Natural killer cell treated with Interleukin-12 subunit alpha and Interleukin-12 subunit beta and Interleukin-15 and Interleukin-18, amount 100 ng/mL, for 72 hours (primary cell): Measurements from ENCODE around the gene HSD17B2. TPM values are rescaled to one million over a fixed set of nuclear protein-coding genes. Genes with fewer than 3 reads are reported as not detected.

Experiments
- ATAC-seq, 2 donors: fragments of 150-1000 bp; cut with Tn5 transposase in 1 of 2; sonication (Bioruptor Pico), chemical (Tn5 transposase) in 1 of 2; 2 replicates each; pipeline ENCODE4 v1.10.0; 2021
- DNase-seq: peaks from one replicate; pipeline ENCODE4 v3.0.0; 2022; ENCODE audit warnings: low spot score
- H3K27ac Mint-ChIP-seq, 2 donors: 1 replicate in 1 of 2; 2 replicates in 1 of 2; pipeline ENCODE4 v1.8.0; 2022; ENCODE audit warnings: mixed read lengths in 2 of 2, mild to moderate bottlenecking in 1 of 2, moderate library complexity in 1 of 2
- H3K27me3 Mint-ChIP-seq, 2 donors: 1 replicate in 1 of 2; 2 replicates in 1 of 2; pipeline ENCODE4 v1.8.0; 2022; ENCODE audit warnings: mixed read lengths in 2 of 2
- H3K36me3 Mint-ChIP-seq: one replicate; pipeline ENCODE4 v1.8.0; 2022; ENCODE audit warnings: mixed read lengths
- H3K4me1 Mint-ChIP-seq, 2 donors: 1 replicate in 1 of 2; 2 replicates in 1 of 2; pipeline ENCODE4 v1.8.0; 2022; ENCODE audit warnings: low read depth in 2 of 2, mixed read lengths in 2 of 2, mild to moderate bottlenecking in 1 of 2
- H3K4me3 Mint-ChIP-seq: one replicate; pipeline ENCODE4 v1.8.0; 2022; ENCODE audit warnings: mixed read lengths
- H3K9me3 Mint-ChIP-seq: 2 replicates; pipeline ENCODE4 v1.8.0; 2022; ENCODE audit warnings: mixed read lengths
- total RNA-seq, 2 donors: library from RNA; stranded (reverse); gene quantifications; one replicate each; pipeline ENCODE4 v1.2.3, GENCODE V29; 2022

HSD17B2 gene, protein sequence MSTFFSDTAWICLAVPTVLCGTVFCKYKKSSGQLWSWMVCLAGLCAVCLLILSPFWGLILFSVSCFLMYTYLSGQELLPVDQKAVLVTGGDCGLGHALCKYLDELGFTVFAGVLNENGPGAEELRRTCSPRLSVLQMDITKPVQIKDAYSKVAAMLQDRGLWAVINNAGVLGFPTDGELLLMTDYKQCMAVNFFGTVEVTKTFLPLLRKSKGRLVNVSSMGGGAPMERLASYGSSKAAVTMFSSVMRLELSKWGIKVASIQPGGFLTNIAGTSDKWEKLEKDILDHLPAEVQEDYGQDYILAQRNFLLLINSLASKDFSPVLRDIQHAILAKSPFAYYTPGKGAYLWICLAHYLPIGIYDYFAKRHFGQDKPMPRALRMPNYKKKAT
- total RNA-seq: not detected

DNA sequence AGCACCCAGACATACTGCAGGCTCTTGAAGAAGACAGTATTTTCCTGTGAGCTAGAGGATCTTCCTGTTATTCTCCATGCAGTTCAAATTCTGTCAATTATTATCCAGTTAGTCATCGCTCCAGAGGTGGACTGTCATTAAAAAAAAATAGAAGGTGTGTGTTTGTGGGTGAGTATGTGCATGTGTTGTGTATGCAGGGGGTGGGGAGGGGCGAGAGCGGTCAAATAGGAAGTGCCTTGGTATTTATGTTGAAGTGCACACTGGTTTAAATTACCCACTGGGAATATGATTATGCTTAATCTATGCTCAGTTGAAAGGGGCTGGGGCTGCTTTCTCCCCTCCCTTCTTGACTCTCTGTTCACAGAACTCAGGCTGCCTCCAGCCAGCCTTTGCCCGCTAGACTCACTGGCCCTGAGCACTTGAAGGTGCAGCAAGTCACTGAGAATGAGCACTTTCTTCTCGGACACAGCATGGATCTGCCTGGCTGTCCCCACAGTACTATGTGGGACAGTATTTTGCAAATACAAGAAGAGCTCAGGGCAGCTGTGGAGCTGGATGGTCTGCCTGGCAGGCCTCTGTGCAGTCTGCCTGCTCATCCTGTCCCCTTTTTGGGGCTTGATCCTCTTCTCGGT lies at the start of gene HSD17B2:
Gene HSD17B2, plus strand, starts transcription at position 273 of the 632 bp plus-strand sequence. Its CDS starts 172 bp downstream, at position 445.
- Mint-ChIP-seq H3K27ac (no peak within 1 kb of the TSS), H3K27me3 (peaks cover 22 to 24% of the 10 kb centered on the region in 2 donors)

DNA sequence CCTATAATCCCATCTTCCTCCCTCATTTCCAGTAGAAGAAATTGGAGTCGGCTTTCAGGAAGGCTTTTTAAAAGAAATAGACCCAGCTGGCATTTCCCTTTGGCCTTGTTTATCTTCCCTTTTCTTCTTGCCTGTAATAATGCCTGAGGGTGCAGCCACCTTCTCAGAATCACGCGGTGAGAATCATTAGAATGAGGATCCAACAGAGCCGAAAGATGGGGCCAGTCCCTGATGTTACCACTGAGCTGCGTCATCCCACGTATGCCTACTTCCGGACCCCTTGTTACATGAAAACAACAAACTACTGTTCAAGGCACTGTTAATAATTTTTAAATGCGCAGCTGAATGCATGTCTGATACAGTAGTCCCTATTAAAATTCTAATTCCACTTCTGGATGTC lies 47.9 kb upstream of the HSD17B2 start:
- no peak for DNase-seq
- H3K4me3 Mint-ChIP-seq: no peak overlapping the region
- H3K36me3 Mint-ChIP-seq: no peaks in the 10 kb centered on the region
- no peaks in the 10 kb centered on the region for H3K4me1 Mint-ChIP-seq
- peaks cover 5% of the 10 kb centered on the region for H3K9me3 Mint-ChIP-seq
- no peak for ATAC-seq
- H3K27me3 Mint-ChIP-seq: peaks cover 21 to 22% of the 10 kb centered on the region in 2 donors
- H3K27ac Mint-ChIP-seq: no peak overlapping the region

More for the DNA sequence above, at the start of gene HSD17B2:
- DNase-seq: no peak
- Mint-ChIP-seq H3K4me3 (no peak within 1 kb of the TSS), H3K4me1 (no peaks in the 10 kb centered on the region), H3K36me3 (no peaks in the 10 kb centered on the region), H3K9me3 (no peaks in the 10 kb centered on the region)
- ATAC-seq: peak in 1 of 2 donors; percentile 29

DNA sequence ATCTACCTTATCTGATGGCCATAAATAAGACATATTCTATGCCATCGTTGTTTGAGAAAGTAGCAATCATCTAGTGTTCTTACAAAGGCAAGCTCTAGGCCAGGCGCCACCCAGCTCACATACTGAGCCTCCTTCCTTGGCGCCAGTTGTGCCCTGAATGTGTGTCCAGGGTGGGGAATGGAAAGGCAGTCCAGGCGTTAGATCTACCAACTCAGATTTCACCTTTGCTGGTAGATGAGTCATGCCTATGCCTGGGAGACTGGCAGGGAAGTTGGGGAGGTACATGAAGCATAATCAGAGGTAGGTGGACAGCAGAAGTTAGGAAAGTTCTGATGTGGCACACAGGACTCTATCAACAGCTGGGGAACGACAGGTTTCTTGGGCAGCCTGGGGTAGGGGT lies 47.3 kb upstream of the HSD17B2 start:
- ATAC-seq: no peak
- no peak for DNase-seq
- H3K4me3 Mint-ChIP-seq: no peak overlapping the region
- H3K27me3 Mint-ChIP-seq: peaks cover 21 to 22% of the 10 kb centered on the region in 2 donors
- H3K9me3 Mint-ChIP-seq: peaks cover 1% of the 10 kb centered on the region
- no peaks in the 10 kb centered on the region for H3K36me3 Mint-ChIP-seq
- H3K4me1 Mint-ChIP-seq: no peaks in the 10 kb centered on the region
- no peak overlapping the region for H3K27ac Mint-ChIP-seq

DNA sequence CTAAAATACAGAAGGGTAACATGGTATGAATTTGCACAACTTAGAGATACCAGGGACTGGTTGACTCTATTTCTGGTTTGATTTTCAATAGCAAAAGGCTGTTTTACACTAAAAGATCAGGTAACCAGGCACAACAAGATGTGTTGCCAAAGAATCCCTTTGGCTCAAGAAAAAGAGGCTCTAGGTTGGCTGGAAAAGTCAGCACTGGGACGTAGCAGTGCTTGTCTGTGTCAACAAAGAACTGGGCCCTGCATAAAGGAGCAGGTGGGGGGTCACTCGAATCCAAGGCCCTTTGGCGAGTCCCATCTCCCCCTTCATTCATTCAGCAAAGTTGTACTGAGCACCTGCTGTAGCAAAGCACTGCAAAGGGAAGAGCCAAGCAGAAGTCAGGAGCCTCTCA lies 42.2 kb upstream of the HSD17B2 start:
- Mint-ChIP-seq H3K4me1 (peaks cover 0 to 5% of the 10 kb centered on the region in 2 donors), H3K36me3 (no peaks in the 10 kb centered on the region), H3K27ac (no peak overlapping the region), H3K27me3 (peaks cover 0 to under 1% of the 10 kb centered on the region in 2 donors), H3K9me3 (no peaks in the 10 kb centered on the region), H3K4me3 (no peak overlapping the region)
- no peak for DNase-seq
- no peak for ATAC-seq

DNA sequence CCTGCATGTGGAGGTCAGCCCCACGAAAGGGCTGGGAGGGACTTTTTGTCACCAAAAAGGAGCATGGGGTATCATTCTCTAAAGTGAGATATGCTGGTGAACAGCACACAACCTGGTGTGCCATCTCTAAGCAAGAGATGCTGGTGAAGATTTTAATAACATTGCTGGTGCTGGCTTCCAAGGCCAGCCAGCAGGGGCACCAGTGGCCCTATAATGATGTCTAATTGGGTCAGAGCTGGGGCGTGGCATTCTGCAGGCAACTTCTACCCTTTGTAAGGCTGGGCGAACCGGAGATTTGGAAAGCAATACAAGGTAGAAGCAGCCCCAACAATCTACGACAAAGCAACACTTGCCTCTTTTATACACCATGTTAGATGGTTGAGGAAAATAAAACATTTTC lies 40.6 kb upstream of the HSD17B2 start:
- H3K4me1 Mint-ChIP-seq: peaks cover 0 to 5% of the 10 kb centered on the region in 2 donors
- H3K27ac Mint-ChIP-seq: no peak overlapping the region
- H3K4me3 Mint-ChIP-seq: no peak overlapping the region
- H3K9me3 Mint-ChIP-seq: no peaks in the 10 kb centered on the region
- H3K36me3 Mint-ChIP-seq: peaks cover 5% of the 10 kb centered on the region
- no peaks in the 10 kb centered on the region for H3K27me3 Mint-ChIP-seq
- ATAC-seq (no peak), DNase-seq (no peak)

DNA sequence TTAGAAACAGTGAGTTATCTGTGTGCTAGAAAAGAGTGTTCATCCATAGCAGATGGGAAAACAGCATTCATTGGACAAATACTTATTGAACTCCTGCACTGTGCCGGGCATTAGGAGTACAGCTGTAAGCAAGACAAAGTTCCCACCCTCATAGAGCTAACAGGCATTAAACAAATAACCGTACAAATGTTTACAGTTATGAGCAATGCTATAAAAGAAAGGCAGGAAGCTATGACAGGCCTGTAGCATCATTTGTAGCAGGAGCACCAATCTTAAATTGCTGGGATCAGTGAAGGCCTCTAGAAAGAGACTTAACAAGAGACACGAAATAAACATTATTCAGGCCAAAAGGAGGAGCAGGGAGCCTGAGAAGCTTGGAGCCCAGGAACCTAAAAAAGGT lies 39.4 kb upstream of the HSD17B2 start:
- H3K36me3 Mint-ChIP-seq: peaks cover 5% of the 10 kb centered on the region
- H3K9me3 Mint-ChIP-seq: no peaks in the 10 kb centered on the region
- no peak overlapping the region for H3K4me3 Mint-ChIP-seq
- H3K4me1 Mint-ChIP-seq: peaks cover 0 to 5% of the 10 kb centered on the region in 2 donors
- H3K27ac Mint-ChIP-seq: no peak overlapping the region
- ATAC-seq (no peak), DNase-seq (no peak)
- H3K27me3 Mint-ChIP-seq: no peaks in the 10 kb centered on the region

DNA sequence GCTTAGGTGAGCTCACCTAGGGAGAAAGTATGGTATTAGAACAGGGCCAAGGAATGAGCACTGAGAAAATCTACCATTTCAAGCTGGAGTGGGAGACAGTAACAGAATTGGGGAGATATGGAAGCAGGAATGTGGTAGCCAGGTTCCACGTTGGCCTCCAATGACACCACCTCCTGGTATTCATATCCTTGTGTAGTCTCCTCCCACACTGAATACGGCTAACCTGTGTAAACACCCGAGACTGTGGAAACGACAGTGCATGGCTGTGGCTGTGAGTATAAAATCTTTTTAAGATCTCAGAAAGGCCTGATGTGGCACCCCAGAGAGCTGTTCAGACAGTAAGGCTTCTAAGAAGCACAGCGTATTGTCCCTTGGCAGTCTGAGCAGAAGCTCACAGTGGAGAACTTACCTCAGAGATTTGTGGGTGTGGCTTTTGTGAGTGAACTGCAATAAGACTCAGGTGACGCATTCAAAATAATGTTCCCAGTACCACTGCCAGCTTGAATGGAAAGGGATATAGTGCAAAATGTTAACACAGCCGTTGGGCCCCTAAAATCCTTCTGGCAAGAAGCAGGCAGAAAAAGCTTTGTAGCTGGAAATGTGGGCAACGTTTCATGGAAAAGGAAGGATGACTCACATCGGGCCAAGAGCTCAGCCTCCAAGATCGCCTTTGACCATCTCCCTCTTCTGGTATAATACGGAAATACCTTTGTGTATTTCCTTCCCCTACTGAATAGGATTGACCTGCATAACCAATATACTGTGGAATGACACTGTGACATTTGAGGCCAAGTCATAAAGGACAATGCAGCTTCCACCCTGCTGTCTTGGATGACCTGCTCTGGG lies 38.2 kb upstream of the HSD17B2 start:
- DNase-seq (no peak), ATAC-seq (no peak)
- peaks cover 5% of the 10 kb centered on the region for H3K36me3 Mint-ChIP-seq
- H3K9me3 Mint-ChIP-seq: no peaks in the 10 kb centered on the region
- H3K27me3 Mint-ChIP-seq: no peaks in the 10 kb centered on the region
- no peak overlapping the region for H3K4me3 Mint-ChIP-seq
- H3K27ac Mint-ChIP-seq: no peak overlapping the region
- H3K4me1 Mint-ChIP-seq: peaks cover 0 to 6% of the 10 kb centered on the region in 2 donors

DNA sequence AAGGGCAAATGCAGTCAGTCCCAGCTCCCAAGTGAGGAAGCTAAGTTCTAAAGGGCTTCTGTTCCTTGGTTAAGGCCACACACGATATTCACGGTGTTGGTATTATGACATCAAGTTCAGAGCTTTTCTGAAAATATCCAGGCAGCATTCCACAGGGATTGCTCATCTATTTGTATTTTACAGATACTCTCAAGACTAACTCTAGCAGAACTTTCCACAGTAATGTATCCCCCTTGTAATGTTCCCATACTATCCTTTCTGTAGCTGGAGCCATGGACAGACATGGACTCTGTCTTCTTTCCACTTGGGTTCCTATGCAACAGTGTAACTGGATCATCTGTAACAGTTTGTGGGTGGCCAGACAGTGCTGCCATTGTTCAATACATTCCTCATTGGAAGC lies 37.3 kb upstream of the HSD17B2 start:
- H3K4me3 Mint-ChIP-seq: no peak overlapping the region
- H3K36me3 Mint-ChIP-seq: peaks cover 5% of the 10 kb centered on the region
- ATAC-seq (no peak), DNase-seq (no peak)
- H3K27me3 Mint-ChIP-seq: no peaks in the 10 kb centered on the region
- peaks cover 0 to 7% of the 10 kb centered on the region in 2 donors for H3K4me1 Mint-ChIP-seq
- no peak overlapping the region for H3K27ac Mint-ChIP-seq
- H3K9me3 Mint-ChIP-seq: no peaks in the 10 kb centered on the region

DNA sequence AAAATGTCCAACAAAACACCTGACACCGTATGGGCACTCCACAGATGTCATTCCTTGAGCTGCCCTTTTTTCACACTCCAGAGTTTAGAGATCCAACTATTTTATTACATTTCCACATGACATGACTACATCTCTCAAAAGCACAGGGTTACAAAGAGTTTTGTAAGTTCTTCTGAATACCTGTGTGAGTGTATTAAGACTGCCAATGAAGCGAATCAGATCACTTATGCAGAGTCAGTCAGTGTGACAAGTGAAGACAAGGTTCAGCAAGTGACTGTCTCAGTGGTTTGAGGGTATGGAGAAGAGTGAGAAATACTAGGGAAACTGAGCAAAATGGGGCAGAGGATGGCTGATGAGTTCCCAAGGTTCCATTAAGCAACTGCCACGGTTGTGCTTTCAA lies 32.2 kb upstream of the HSD17B2 start:
- DNase-seq: no peak
- no peak overlapping the region for H3K4me3 Mint-ChIP-seq
- H3K4me1 Mint-ChIP-seq: peaks cover 3 to 4% of the 10 kb centered on the region in 2 donors
- H3K27me3 Mint-ChIP-seq: no peaks in the 10 kb centered on the region
- H3K27ac Mint-ChIP-seq: no peak overlapping the region
- H3K36me3 Mint-ChIP-seq: peaks cover 5% of the 10 kb centered on the region
- no peak for ATAC-seq
- no peaks in the 10 kb centered on the region for H3K9me3 Mint-ChIP-seq

DNA sequence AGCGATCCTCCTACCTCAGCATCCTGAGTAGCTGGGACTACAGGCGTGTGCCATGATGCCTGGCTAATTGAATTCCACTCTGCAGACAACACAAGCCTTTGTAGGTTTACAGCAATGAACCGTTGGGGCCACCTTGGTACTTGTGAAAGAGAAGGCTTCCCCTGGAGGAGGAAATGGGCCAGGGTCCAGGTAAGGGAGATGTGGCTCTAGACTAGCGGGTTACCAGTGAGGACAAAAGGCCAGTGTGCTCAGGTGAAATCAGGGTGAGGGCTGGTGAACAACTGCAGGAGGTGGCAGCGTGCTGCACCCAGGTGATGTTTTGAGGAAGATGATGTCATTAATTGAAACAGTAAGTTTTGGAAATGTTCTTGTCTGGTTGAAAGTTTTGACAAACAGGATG lies 30.5 kb upstream of the HSD17B2 start:
- H3K27me3 Mint-ChIP-seq: no peaks in the 10 kb centered on the region
- peaks cover 4 to 10% of the 10 kb centered on the region in 2 donors for H3K4me1 Mint-ChIP-seq
- H3K4me3 Mint-ChIP-seq: no peak overlapping the region
- DNase-seq (no peak), ATAC-seq (no peak)
- no peak overlapping the region for H3K27ac Mint-ChIP-seq
- peaks cover 7% of the 10 kb centered on the region for H3K36me3 Mint-ChIP-seq
- H3K9me3 Mint-ChIP-seq: peaks cover 6% of the 10 kb centered on the region

DNA sequence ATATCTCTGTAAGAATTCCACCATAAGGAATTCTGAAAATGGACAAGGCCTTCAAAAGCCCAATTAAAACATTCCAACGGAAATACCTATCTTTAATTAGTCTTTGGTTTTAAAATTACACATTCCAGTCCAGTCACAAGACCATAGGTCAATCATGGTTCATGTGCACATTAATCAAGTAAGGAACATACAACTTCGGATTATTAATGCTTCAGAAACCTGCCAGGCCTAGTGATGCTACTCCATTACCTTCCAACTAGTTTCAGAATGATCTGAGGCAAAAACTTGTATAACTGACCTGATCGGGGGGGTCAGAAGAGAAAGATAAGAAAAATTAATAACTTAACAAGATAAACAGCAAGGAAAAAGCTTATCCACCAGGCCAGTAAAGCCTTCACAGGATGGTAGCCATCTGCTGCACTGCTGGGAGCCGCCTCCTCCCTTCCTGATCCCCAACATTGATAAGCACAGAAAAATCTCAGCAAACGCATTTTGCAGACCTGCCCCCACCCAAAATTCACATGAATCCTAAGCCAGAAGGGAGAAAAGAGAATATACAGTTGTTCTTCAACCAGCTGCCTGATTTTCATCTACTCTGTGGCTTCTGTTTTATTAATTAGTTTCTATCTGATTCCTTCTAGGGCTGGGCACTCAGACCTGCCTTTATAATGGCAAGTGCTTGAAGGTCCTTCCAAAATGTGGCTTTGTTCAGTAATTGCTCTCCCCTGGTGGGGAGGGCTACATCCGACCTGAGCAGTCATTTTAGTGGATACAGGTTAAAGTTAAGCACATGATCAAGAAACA lies 29.8 kb upstream of the HSD17B2 start:
- H3K36me3 Mint-ChIP-seq: peaks cover 7% of the 10 kb centered on the region
- peaks cover 6% of the 10 kb centered on the region for H3K9me3 Mint-ChIP-seq
- DNase-seq (no peak), ATAC-seq (no peak)
- H3K27me3 Mint-ChIP-seq: no peaks in the 10 kb centered on the region
- H3K4me1 Mint-ChIP-seq: peaks cover 6 to 10% of the 10 kb centered on the region in 2 donors
- H3K4me3 Mint-ChIP-seq: no peak overlapping the region
- no peak overlapping the region for H3K27ac Mint-ChIP-seq

DNA sequence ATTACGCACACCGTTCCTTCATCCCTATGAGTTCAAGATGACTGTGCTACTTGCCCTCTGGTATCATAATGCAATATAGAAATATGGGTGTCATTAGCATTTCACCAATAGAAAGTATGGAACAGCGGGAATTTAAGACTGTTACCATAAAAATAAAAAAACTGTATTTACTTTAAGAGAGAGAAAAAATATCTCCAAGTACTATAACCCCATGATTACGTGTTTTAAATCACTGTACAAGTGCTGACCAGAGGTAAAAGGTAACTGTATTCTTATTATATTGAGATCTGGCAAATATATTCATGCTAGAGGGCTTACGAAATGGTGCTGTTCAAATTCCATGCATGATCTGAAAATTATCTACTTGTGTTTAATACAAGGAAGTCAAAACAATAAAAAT lies 29.0 kb upstream of the HSD17B2 start:
- peaks cover 6% of the 10 kb centered on the region for H3K9me3 Mint-ChIP-seq
- no peak for DNase-seq
- ATAC-seq: no peak
- H3K4me3 Mint-ChIP-seq: no peak overlapping the region
- H3K27me3 Mint-ChIP-seq: no peaks in the 10 kb centered on the region
- peaks cover 12% of the 10 kb centered on the region for H3K36me3 Mint-ChIP-seq
- no peak overlapping the region for H3K27ac Mint-ChIP-seq
- peaks cover 14 to 16% of the 10 kb centered on the region in 2 donors for H3K4me1 Mint-ChIP-seq

DNA sequence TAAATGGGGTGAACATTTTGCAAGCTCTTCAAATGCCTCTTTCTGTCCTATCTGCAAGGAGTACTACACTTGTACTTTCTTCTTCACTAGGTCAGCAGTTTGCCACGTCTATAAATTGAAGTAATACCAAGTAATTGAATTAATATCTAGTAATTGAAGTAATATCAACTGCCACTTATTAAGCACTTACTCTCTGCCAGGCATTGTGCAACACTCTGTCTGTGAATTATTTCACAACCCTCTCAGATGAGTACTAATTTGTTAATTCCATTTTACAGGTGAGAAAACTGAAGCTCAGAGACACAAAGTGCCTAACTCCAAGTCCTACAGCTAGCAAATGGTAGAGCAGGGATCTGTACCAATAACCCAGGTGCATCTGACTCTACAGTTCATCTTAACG lies 27.9 kb upstream of the HSD17B2 start:
- Mint-ChIP-seq H3K4me3 (no peak overlapping the region), H3K27ac (no peak overlapping the region), H3K4me1 (peaks cover 20 to 22% of the 10 kb centered on the region in 2 donors)

More for the DNA sequence above, 27.9 kb upstream of the HSD17B2 start:
- ATAC-seq (no peak), DNase-seq (no peak)
- H3K36me3 Mint-ChIP-seq: peaks cover 18% of the 10 kb centered on the region
- peaks cover 10% of the 10 kb centered on the region for H3K9me3 Mint-ChIP-seq
- no peaks in the 10 kb centered on the region for H3K27me3 Mint-ChIP-seq
